HepG2 (cell line): ENCODE measurements around the gene RAB3A. TPM values are rescaled to one million over a fixed set of nuclear protein-coding genes. Genes with fewer than 3 reads are reported as not detected.

ENCODE experiments used
- ATAC-seq: fragments of 200-7000 bp; cut with Tn5 transposase; 3 replicates; pipeline ENCODE4 v1.9.1; 2020; ENCODE audit warnings: mild to moderate bottlenecking, moderate library complexity
- BruUV-seq: library from RNA; stranded (reverse); fragments of 400-500 nt; replicated peaks from 2 replicates; lab custom pipeline; 2021; lab: Mats Ljungman, UMichigan
- CTCF ChIA-PET: fragments of 300-600 bp; formaldehyde crosslinking; extraction: SDS; loops from one replicate; lab custom pipeline; 2021; ENCODE audit warnings: low total read pairs, inconsistent platforms, low intra/inter-chr PET ratio; lab: Yijun Ruan, JAX
- POLR2A ChIA-PET: fragments of 350-600 bp; sonication (Branson Sonifier 250); formaldehyde crosslinking; loops from one replicate; lab custom pipeline; 2020; ENCODE audit warnings: antibody characterized with exemption, inconsistent platforms; lab: Yijun Ruan, JAX
- DNase-seq: peaks from one replicate; pipeline ENCODE4 v3.0.0-alpha.2; 2015; ENCODE audit warnings: low spot score
- FAIRE-seq: peaks from 3 replicates; lab custom pipeline; 2011; peaks lifted over from hg19 to GRCh38; lab: Jason Lieb, UNC
- H2AFZ ChIP-seq: one replicate; pipeline ENCODE4 v1.6.1; 2011; ENCODE audit warnings: low read length, inconsistent platforms
- H3K27ac ChIP-seq: fragments of 300-600 bp; 3 replicates; pipeline ENCODE4 v1.8.0; 2011; ENCODE audit warnings: mixed run types, mild to moderate bottlenecking, mixed read lengths, low read length, inconsistent platforms; ENCODE audit not compliant: insufficient read depth; ENCODE audit errors: extremely low read length
- H3K27me3 ChIP-seq, 2 experiments: fragments of 200-600 bp in 1 of 2; 2 replicates in 1 of 2; 3 replicates in 1 of 2; pipeline versions ENCODE4 v1.6.0 to v1.8.0; 2011; ENCODE audit warnings: low read length in 2 of 2, mild to moderate bottlenecking in 2 of 2, moderate library complexity in 2 of 2, inconsistent platforms in 1 of 2; ENCODE audit not compliant: insufficient read depth in 2 of 2, control insufficient read depth in 1 of 2
- H3K36me3 ChIP-seq, 2 experiments: fragments of 200-600 bp in 1 of 2; replicated peaks in 1 of 2; 2 replicates in 1 of 2; 3 replicates in 1 of 2; pipeline versions ENCODE4 v1.5.1 to v1.8.0; 2011; ENCODE audit warnings: low read length in 2 of 2, inconsistent platforms in 1 of 2; ENCODE audit not compliant: insufficient read depth in 2 of 2, control insufficient read depth in 1 of 2
- H3K4me1 ChIP-seq: 2 replicates; pipeline ENCODE4 v1.5.1; 2012; ENCODE audit warnings: low read length, inconsistent platforms; ENCODE audit not compliant: insufficient read depth
- H3K4me2 ChIP-seq: 2 replicates; pipeline ENCODE4 v1.6.0; 2011; ENCODE audit warnings: low read depth, low read length, inconsistent platforms
- H3K4me3 ChIP-seq, 3 experiments: fragments of 200-600 bp in 1 of 3; sonication (generic), shearing (Covaris generic) in 1 of 3; replicated peaks in 1 of 3; 2 replicates each; pipeline ENCODE4 v1.5.1; 2011 to 2016; ENCODE audit warnings: low read length in 3 of 3, inconsistent platforms in 2 of 3, low read depth in 2 of 3, mild to moderate bottlenecking in 2 of 3, control low read depth in 1 of 3, mixed read lengths in 1 of 3; ENCODE audit not compliant: insufficient read depth in 1 of 3
- H3K79me2 ChIP-seq: one replicate; pipeline ENCODE4 v1.6.1; 2011; ENCODE audit warnings: low read length, inconsistent platforms; ENCODE audit not compliant: insufficient read depth
- H3K9ac ChIP-seq: 2 replicates; pipeline ENCODE4 v1.6.0; 2011; ENCODE audit warnings: mild to moderate bottlenecking, low read depth, low read length, inconsistent platforms; ENCODE audit not compliant: insufficient read depth
- H3K9me3 ChIP-seq: 2 replicates; pipeline ENCODE4 v1.5.1; 2012; ENCODE audit warnings: mild to moderate bottlenecking, low read length
- H4K20me1 ChIP-seq: 2 replicates; pipeline ENCODE4 v1.6.0; 2011; ENCODE audit warnings: inconsistent platforms, mild to moderate bottlenecking, low read length, moderate library complexity; ENCODE audit not compliant: insufficient read depth
- HHEX ChIP-seq: IDR thresholded peaks from 2 replicates; pipeline ENCODE4 v1.6.1; 2016; ENCODE audit warnings: control low read depth
- MATR3 ChIP-seq: sonication (generic); formaldehyde crosslinking; IDR thresholded peaks from 2 replicates; pipeline ENCODE4 v1.4.0; 2020; ENCODE audit warnings: missing genetic modification reagents
- NFYB ChIP-seq: sonication (generic); formaldehyde crosslinking; IDR thresholded peaks from 2 replicates; pipeline ENCODE4 v1.4.0; 2020; ENCODE audit warnings: missing genetic modification reagents
- PLSCR1 ChIP-seq: sonication (generic); formaldehyde crosslinking; IDR thresholded peaks from 2 replicates; pipeline ENCODE4 v1.5.0; 2020; ENCODE audit warnings: missing genetic modification reagents, mild to moderate bottlenecking, borderline replicate concordance
- SKI ChIP-seq: fragments of 450-650 bp; IDR thresholded peaks from one replicate; pipeline ENCODE4 v1.6.1; 2018; ENCODE audit warnings: mild to moderate bottlenecking; ENCODE audit not compliant: partially characterized antibody
- ZNF264 ChIP-seq: sonication (generic); formaldehyde crosslinking; IDR thresholded peaks from 2 replicates; pipeline ENCODE4 v1.4.0; 2020; ENCODE audit warnings: missing genetic modification reagents
- ZNF629 ChIP-seq: sonication (generic); formaldehyde crosslinking; conservative IDR thresholded peaks from 2 replicates; pipeline ENCODE4 v1.5.0; 2020; ENCODE audit warnings: missing genetic modification reagents
- ZNF790 ChIP-seq: sonication (generic); formaldehyde crosslinking; IDR thresholded peaks from 2 replicates; pipeline ENCODE4 v1.8.0; 2022; ENCODE audit warnings: missing genetic modification reagents, mild to moderate bottlenecking, borderline replicate concordance
- WGBS: methylation state at CpG from one replicate; pipeline ENCODE4 v1.1.6; 2017; ENCODE audit warnings: low lambda C conversion rate; 5-methylcytosine and 5-hydroxymethylcytosine counted together
- in situ Hi-C: cut with HindIII; loops from 2 replicates; pipeline ENCODE4 v1.10.0; 2017; ENCODE audit warnings: low pct_unique_long_range_greater_than_20kb; ENCODE audit not compliant: extremely low pct_ligation_motif_present
- intact Hi-C: fragments of 100-400 bp; cut with micrococcal nuclease; formaldehyde crosslinking; loops from one replicate; pipeline ENCODE4 v1.10.0; 2022; ENCODE audit not compliant: unreplicated experiment
- polyA plus RNA-seq, 8 experiments: library from polyadenylated mRNA; depleted of rRNA in 3 of 8; stranded (reverse) in 7 of 8; unstranded in 1 of 8; fragments of >200 nt; fragmentation: Illumina TruSeq in 4 of 8; extraction: Trizol in 4 of 8; gene quantifications; 2 replicates each; pipeline versions ENCODE4 v1.2.1 to v1.2.3, GENCODE V29; 2011 to 2016; ENCODE audit warnings: low read depth in 4 of 8, missing spikeins in 1 of 8, mixed read lengths in 1 of 8; ENCODE audit not compliant: insufficient read depth in 1 of 8
- total RNA-seq, 5 experiments: library from RNA; depleted of rRNA; stranded (reverse); fragments of >200 nt; fragmentation: Illumina TruSeq; extraction: Trizol; gene quantifications; 2 replicates each; pipeline ENCODE4 v1.2.3, GENCODE V29; 2016; ENCODE audit warnings: low read depth in 1 of 5

The RAB3A gene
- total and polyA plus RNA-seq, 2 of the 13 experiments (the other 11 are each of a cell fraction or from before 2014, with no cell fraction given) = 0.58 to 0.98 TPM

DNA sequence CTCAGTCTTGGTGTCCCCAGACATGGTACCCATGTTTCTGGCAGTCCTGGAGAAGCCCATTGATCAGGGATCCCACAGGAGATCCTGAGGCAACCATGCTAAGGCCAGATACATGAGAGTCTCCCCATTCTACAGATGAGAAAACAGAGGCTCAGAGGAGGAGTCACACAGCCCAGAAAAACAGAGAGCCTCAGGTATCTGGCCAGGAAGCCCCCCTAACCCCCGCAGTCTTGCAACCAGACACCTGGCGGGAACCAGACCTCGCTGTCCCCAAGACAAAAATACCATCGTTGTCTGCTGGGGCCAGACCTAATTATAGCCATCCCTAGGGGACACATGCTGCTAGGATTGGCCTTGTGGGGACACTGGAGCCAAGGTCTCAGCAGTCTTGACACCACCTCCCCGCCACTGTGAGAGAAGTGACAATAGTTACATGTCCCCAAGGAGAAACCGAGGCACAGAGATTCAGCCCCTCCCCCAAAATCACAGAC is 24.0 kb upstream of the RAB3A start:
- peaks cover 0 to 4% of the 10 kb centered on the region in 2 experiments; a peak in 1 of 5 replicates for H3K27me3 ChIP-seq
- no peak for ATAC-seq
- DNase-seq = no peak
- H3K4me2 ChIP-seq = no peak overlapping the region
- no TSS peak for BruUV-seq
- no peak overlapping the region for H3K4me3 ChIP-seq
- no peak for FAIRE-seq
- no peaks in the 10 kb centered on the region for H3K36me3 ChIP-seq
- peak; percentile 81 for TF ChIP-seq ZNF629 (CRISPR knock-in tag)
- TF ChIP-seq NFYB (CRISPR knock-in tag) = no peak
- TF ChIP-seq ZNF790 (CRISPR knock-in tag) = no peak
- no peak for TF ChIP-seq ZNF264 (CRISPR knock-in tag)
- no peak for TF ChIP-seq PLSCR1
- TF ChIP-seq HHEX = no peak
- no peaks in the 10 kb centered on the region; the same call in 1 of the 2 replicates for H4K20me1 ChIP-seq
- WGBS = 36% methylated on average over 2 of the region's 6 CpGs
- in situ Hi-C loops (no loop called here), intact Hi-C loops (no loop called here)
- CTCF ChIA-PET = no interaction called here
- H3K4me1 ChIP-seq = peaks cover 51% of the 10 kb centered on the region
- H3K79me2 ChIP-seq = no peaks in the 10 kb centered on the region
- H3K9me3 ChIP-seq = no peaks in the 10 kb centered on the region
- H3K9ac ChIP-seq = no peak overlapping the region
- no peak overlapping the region for H3K27ac ChIP-seq
- H2AFZ ChIP-seq = no peak overlapping the region
- POLR2A ChIA-PET = no interaction called here

DNA sequence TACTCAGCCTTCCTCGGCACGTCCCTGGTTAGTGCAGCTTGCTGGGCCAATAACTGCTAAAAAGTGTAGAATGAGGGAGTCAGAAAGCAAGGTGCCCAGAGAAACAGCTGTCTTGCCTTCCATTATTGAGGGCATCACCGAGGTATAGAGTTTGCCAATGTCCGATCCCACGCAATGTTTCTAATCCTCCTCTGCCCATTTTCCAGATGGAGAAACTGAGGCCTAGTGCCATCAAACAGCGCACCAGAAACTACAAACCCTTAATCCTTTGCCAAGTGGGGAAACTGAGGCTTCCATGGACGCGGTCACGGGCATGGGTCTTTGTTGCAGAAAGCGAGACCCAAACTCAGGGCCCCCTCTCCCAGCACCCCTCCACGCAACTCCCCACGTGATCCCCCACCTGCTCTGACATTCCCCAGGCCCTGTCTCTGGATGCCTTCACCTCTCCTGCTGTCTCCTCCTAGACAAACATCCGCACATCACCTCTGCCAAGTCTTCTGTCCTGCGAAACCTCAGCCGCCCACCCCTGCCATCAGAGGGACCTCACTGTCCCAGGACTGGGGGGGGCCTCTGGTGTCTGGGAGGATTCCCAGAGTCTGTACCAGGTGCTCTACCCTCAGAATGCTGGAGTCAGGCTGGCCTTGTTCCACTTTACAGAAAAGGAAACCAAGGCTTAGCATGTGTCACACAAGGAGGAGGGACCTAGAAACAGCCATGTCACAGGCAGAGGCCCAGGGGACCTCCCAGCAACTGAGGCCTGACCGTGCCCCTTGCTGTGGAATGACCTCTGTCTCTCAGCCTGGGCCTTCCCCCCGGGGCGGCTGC is 23.3 kb upstream of the RAB3A start:
- ChIA-PET POLR2A (interaction anchor here (1.0 kb wide), 1 partner anchor 52 kb away, joined by 3 read pairs; no protein-coding TSS in a partner anchor), CTCF (no interaction called here)
- Histone ChIP-seq H2AFZ (no peak overlapping the region), H3K9ac (no peak overlapping the region), H3K4me1 (peaks cover 51% of the 10 kb centered on the region), H3K36me3 (no peaks in the 10 kb centered on the region), H4K20me1 (no peaks in the 10 kb centered on the region), H3K4me2 (0 out of 2 replicates have a peak overlapping the region, but pooled peaks have one; percentile 95), H3K27me3 (peaks cover 0 to 4% of the 10 kb centered on the region in 2 experiments; a peak in 1 of 5 replicates), H3K4me3 (no peak overlapping the region), H3K79me2 (no peaks in the 10 kb centered on the region), H3K9me3 (no peaks in the 10 kb centered on the region), H3K27ac (no peak overlapping the region)
- no peak for DNase-seq
- TF ChIP-seq SKI = no peak
- peak; percentile 90 for TF ChIP-seq ZNF629 (CRISPR knock-in tag)
- TF ChIP-seq MATR3 = no peak
- no peak for ATAC-seq
- intact Hi-C loops (no loop called here), in situ Hi-C loops (no loop called here)
- FAIRE-seq = no peak
- no TSS peak for BruUV-seq
- 56% methylated on average over 17 of the region's 18 CpGs for WGBS
